Inflammatory macrophage treated with lipopolysaccharide for 4 hours (primary cell): ENCODE measurements around the gene PAIP2B.

Experiments
- DNase-seq: peaks from one replicate; pipeline ENCODE4 v3.0.0-alpha.2; 2020

The PAIP2B gene

DNA sequence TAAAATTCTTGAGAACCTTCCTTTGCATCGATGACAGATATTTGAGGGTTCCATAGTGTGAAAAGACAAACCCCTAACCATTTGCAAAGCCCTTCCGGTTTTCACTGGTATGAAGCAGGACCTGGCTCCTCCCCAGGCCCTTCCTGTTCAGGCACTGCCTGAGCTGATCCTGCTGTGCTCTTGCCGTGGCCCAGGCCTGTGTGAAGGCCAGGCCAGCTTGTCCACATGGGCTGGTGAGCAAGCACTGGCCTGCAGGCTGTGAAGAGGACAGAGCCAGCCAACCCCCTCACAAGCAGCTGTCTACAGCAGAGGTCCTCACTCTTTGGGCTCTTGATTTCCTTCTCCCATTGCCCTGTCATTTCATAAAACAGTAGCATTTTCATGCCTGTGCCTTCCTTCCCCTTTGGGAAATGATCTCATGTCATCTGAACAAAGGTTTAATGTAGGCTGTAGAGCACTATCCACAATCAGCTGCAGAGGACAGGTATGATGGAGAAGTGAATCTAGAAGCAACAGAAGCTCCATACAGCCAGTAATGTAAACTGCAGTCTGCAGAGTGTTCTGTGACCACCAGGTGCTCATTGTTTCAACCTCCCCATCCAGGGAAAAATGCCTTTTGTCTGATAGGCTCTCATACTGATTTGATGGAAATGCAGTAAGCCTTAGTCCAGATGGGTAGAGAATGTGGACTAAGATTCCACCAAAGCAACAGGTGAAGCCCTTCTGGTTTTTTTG, 76.7 kb downstream of the PAIP2B start:
- DNase-seq = no peak

DNA sequence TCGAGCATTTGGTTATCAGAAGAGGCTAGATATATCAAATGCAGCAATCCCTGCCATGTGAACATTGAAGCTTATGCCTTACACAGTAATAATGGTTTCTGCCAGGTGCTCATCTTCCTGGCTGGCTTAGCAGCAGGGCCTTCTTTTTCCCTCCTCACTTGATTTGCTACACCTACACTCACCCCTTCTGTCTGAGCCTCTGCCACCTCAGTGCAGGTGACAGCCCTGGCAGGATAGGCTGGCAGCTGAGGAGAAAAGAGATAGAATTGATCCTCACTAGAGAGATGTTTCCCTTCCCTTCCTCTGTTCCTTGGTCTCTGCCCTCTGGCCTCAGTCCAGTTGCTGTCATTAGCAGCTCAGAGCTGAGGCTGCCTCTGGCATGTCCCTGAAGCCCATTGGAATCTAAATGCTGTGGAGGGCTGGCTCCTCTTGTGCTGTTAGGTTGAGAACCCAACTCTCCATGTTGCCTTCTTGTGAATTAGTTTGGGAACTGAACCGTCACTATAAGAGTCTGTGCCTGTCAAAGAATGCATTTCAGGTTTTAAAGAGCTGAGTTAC, 78.3 kb downstream of the PAIP2B start:
- DNase-seq = no peak

DNA sequence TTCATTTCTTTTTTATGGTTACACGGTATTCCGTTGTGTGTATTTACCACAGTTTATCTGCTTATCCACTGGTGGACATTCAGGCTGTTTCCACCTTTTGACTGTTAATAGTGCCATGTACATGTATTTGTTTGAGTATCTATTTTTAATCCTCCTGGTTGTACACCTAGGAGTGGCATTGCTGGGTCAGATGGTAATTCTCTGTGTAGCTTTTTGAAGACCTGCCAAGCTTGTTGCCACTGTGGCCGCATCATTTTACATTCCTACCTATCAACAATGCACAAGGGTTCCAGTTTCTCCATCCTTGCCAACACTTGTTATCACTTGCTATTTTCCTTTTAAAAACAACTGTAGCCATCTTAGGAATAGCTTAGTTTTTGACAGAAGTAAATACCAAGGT, 83.1 kb downstream of the PAIP2B start:
- DNase-seq = no peak

DNA sequence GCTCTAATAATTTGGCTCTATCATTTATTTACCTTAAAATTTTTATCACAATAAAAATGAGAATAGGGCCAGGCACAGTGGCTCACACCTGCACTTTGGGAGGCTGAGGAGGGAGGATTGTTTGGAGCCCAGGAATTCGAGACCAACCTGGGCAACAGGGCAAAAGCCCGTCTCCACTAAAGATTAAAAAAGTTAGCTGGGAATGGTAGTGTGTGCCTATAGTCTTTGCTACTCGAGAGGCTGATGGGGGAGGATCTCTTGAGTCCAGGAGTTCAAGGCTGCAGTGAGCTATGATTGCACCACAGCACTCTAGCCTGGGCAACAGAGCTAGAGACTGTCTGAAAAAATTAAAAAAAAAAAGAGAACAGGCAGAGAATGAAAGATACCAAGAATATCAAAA, 90.7 kb downstream of the PAIP2B start:
- no peak for DNase-seq

DNA sequence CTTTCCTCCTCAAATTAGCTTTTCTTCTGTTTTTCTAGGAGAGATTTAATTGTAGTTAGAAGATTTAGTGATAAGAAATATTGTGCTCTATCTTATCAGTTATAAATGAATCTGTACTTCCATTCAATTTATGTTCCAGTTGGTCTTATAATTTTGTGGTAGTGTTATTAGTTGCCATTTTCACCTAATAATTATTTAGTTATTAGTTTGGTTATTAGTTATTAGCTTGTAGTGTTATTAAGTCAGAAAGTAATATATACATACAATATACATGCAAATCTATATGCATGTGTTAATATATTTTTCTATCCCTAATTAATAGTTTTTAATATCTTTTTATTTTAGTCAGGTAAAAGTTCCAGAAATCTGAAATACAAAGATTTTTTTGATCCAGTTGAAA, 93.3 kb downstream of the PAIP2B start:
- no peak for DNase-seq
